SKM-1 treated with dmso at 0.1 percent for 144 hours (cell line): ENCODE data around the gene PRSS38.

Experiments
- DNase-seq: peaks from one replicate; lab custom pipeline; 2025; ENCODE audit not compliant: unreplicated experiment; lab: John Stamatoyannopoulos, UW

Gene PRSS38

GRCh38 chr1:227885135-227885647, 69.7 kb downstream of the PRSS38 start:
- no peak for DNase-seq

DNA sequence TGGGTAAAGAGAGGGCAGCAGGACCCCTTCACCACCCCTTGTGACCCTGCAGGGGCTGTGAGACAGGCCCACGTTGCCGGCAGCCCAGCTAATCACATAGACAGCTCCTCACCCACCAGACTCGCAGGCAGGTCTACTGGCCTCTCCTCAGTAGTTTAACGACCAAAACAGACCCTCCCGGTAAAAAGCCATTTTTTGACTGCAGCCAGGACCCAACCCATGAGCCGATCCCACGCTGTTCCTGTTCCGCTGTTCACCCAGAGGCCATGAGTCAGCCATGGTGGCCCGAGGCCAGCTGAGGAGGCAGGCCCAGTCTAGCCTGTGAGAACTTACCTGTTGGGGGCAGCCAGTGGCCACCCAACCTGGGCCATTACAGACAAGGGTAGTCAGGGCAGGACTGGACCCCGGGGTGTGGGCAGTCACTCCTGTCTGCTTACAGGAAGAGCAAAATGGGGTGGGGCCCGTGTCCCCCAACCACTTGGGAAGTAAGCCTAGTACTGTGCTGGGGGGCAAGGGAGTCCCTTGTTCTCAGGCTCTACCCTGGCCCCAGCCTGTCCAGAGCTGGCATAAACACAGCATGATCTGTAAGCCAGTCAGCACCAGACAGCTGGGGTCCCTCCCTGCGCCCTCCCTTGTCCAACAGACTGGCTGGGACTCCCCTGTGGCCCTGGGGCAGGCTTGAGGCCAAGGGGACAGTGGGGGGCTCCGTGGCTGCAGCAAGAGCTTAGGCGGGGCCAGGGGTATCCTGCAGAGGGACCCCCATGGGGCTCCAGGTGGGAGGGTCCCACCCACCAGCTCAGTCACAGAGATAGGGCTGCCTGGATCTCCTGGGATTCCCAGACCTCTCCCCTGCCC, 70.4 kb downstream of the PRSS38 start:
- DNase-seq: no peak

GRCh38 chr1:227886503-227886961, 71.1 kb downstream of the PRSS38 start:
- no peak for DNase-seq

DNA sequence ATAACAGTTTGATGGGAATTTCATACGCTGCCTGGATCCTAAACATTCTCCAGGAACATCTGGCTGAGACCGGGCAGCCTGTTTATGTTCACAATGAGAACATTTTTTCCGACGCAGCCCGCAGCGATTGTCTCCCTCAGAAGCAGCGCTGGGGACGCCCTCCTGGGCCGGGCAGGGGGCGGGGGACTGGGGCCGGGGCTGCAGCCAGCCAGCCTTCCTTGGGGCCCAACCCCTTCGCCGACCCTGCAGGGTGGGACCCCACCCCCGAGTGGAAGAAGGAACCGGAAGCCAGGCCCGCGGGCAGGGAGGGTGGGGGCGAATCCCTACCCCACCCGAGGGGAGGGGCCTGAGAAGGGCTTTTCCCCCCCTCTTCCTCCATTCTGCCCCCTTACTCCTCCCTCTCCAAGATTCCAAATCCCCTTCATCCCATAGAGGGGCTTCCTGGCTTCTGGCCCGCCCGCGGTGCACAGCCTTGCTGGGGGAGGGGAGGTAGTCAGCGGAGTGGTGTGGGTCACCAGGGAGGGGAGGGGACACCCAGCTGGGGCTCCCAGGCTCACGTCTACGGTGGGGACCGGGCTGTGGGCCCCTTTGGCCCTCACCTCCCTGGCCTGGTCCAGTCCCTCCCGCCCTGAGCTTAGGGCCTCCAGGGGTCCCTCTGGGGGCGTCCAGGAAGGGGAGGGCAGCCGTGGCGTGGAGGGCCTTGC, 71.7 kb downstream of the PRSS38 start:
- DNase-seq: no peak

DNA sequence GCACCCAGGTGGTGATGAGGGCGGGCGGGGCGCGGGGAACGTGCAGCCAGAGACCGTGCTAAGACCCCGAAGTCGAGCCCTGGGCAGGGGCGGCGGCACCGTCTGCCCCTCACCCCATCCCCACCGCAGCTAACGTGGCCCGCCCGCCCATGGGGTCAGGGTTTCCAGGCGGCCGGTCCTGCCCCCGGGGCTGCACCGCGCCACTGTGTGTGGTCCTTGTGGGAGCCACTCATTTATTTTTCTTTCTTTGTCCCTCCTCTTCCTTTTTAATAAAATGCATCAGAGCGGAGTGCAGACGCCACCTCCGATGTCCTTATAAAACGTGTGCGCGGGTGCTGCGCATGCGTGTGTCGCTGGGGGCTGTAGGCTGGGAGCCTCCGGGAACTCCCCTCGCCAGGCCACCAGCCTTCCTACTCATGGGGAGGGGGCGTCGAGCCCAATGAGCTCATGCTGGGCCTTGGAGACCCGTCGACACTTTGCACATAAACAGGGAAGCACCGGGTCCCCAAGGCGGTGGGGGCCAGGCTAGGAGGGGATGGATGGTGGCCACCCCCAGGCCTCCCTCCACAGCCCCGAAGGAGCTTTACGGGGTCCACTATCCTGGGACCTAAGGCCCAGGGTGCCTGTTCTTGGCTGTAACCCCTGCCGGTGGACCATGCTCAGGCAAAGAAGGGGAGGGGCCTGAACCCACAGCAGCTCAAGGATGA, 72.4 kb downstream of the PRSS38 start:
- no peak for DNase-seq

- no peak for DNase-seq
Measured at GRCh38 chr1:227888404-227889046, 73.0 kb downstream of the PRSS38 start.

GRCh38 chr1:227889047-227889862, 73.8 kb downstream of the PRSS38 start:
- no peak for DNase-seq

GRCh38 chr1:227889863-227890405, 74.5 kb downstream of the PRSS38 start:
- no peak for DNase-seq

DNA sequence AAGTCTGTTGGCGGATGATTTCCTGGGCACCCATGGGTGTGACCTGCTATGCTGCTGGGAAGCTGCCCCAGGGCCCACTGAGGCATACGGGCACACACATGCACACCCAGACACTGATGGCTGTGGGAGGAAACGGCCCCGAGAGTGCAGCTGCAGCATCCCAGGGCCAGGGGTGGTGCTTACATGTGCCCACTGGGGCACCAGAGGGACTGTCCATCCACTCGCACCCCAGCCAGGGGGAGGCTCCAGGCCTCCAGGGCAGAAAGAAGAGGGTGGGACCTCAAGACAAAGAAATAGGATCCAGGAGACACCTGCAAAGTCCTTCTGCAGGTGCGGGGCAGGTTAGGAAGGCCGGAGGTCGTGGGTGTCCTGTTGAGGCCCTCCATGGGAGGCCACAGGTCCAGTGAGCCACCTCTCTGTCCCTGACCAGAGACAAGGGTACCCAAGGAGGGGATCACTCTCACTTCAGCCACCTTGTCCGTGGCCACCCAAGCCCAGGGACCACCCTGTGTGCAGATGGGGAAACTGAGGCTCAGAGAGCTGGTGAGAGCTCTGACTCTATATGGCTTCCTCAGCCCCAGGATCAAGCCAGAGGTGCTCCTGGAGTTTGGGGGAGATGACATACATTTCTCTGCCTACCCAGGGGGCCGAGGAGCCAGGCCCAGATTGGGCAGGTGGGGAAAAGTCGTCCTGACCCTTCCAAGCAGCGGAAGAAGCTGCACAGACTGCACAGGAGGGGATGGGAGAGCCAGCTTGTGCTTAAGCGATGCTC, 75.2 kb downstream of the PRSS38 start:
- DNase-seq: no peak

- no peak for DNase-seq
Measured at GRCh38 chr1:227891223-227891954, 75.9 kb downstream of the PRSS38 start.

- no peak for DNase-seq
Measured at GRCh38 chr1:227891955-227892488, 76.5 kb downstream of the PRSS38 start.

GRCh38 chr1:227892489-227893299, 77.2 kb downstream of the PRSS38 start:
- no peak for DNase-seq

DNA sequence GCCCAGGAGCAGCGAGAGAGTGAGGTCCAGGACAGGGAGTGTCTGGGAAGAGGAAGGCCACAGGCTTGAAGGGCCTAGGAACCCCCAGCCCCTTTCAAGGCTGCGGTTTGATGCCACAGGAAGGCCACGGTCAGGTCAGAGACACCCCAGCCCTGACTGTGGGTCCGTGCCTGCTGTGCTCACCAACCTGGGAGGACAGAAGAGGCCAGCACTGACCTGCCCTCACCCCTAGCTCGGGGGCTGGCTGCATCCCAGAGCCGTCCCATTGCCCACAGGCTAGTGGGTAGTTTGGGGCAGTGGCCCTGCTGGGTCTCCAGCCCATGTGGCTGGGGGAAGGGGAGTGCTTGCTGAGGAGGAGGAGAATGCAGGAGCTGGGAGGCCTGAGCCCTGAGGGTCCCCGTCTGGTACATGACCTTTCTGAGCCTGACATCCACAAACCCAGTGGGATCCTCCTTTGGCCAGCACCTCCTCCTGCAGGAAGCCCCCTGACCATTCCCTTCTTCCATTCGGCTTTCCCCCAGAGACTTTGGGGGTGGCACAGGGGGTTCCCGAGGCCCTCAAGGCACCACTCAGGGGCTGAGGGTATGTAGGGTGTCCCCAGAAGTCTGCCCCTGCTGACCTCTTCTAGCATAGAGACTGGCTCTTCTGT, 77.9 kb downstream of the PRSS38 start:
- DNase-seq: no peak

GRCh38 chr1:227893949-227894721, 78.7 kb downstream of the PRSS38 start:
- DNase-seq: no peak

- DNase-seq: no peak
Measured at GRCh38 chr1:227894831-227895451, 79.5 kb downstream of the PRSS38 start.
